ENCODE data around the gene TGDS. TPM values are rescaled to one million over a fixed set of nuclear protein-coding genes. Genes with fewer than 3 reads are reported as not detected.

The TGDS gene
- total RNA-seq, 4 donors from 2014 or later = 3.0 to 20.2 (median 9.6) TPM

- no peak for DNase-seq
- H3K4me3 ChIP-seq = no peak overlapping the region
- peaks cover 0 to 11% (median 3%) of the 10 kb centered on the region in 4 donors for H3K36me3 ChIP-seq
- H3K27ac ChIP-seq = no peak overlapping the region
- in situ Hi-C loops (cut with MboI; ENCODE audit: low pct_ligation_motif_present in 1 of 4, low pct_unique_long_range_greater_than_20kb in 1 of 4, low sequenced_read_pairs in 3 of 4) = no loop called here
- H3K9me3 ChIP-seq = no peaks in the 10 kb centered on the region
- H3K27me3 ChIP-seq = no peaks in the 10 kb centered on the region
- intact Hi-C loops (cut with DNase I; ENCODE audit: low total_unique reads) = no loop called here
- 94% methylated on average over 3 of the region's 3 CpGs for WGBS, 2 donors (ENCODE audit: low coverage in 1 of 2)
- TF ChIP-seq POLR2A (IDR thresholded peaks at IDR 0.05) (no peak), CTCF (IDR thresholded peaks at IDR 0.05) (no peak), EP300 (IDR thresholded peaks at IDR 0.05; ENCODE audit: low read depth) (no peak), POLR2AphosphoS5 (IDR thresholded peaks at IDR 0.05) (no peak)
- H3K4me1 ChIP-seq = no peaks in the 10 kb centered on the region
Measured at GRCh38 chr13:94567581-94567980, 28.4 kb downstream of the TGDS start.

DNA sequence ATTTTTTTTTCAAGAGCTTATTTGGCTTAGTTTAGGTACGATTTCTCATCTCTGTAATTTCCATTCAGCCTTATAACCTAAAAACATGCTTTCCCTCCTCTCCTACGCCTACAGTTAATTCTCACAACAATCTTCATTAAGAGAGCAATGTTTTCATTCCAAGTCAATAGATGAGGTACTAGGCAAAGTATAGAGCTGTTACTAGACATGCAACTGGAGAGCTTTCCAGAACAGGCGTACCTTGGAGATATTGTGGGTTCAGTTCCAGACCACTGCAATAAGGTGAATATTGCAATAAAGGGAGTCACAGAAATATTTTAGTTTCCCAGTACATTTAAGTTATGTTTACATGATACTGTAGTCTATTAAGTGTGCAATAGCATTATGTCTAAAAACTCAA lies 34.8 kb downstream of the TGDS start:
- H3K4me1 ChIP-seq = no peaks in the 10 kb centered on the region
- in situ Hi-C loops (cut with MboI; ENCODE audit: low pct_ligation_motif_present in 1 of 4, low pct_unique_long_range_greater_than_20kb in 1 of 4, low sequenced_read_pairs in 3 of 4) = no loop called here
- DNase-seq = no peak
- H3K27ac ChIP-seq = no peak overlapping the region
- no peak for TF ChIP-seq CTCF (IDR thresholded peaks at IDR 0.05)
- no peak for TF ChIP-seq POLR2A (IDR thresholded peaks at IDR 0.05)
- TF ChIP-seq EP300 (IDR thresholded peaks at IDR 0.05; ENCODE audit: low read depth) = no peak
- TF ChIP-seq POLR2AphosphoS5 (IDR thresholded peaks at IDR 0.05) = no peak
- no peaks in the 10 kb centered on the region for H3K9me3 ChIP-seq
- 93 to 94% methylated on average over 3 of the region's 3 CpGs for WGBS, 2 donors (ENCODE audit: low coverage in 1 of 2)
- H3K36me3 ChIP-seq = no peaks in the 10 kb centered on the region
- intact Hi-C loops (cut with DNase I; ENCODE audit: low total_unique reads) = no loop called here
- no peak overlapping the region for H3K4me3 ChIP-seq
- no peaks in the 10 kb centered on the region for H3K27me3 ChIP-seq

GRCh38 chr13:94560116-94560515 lies 35.8 kb downstream of the TGDS start:
- no peaks in the 10 kb centered on the region for H3K4me1 ChIP-seq

DNA sequence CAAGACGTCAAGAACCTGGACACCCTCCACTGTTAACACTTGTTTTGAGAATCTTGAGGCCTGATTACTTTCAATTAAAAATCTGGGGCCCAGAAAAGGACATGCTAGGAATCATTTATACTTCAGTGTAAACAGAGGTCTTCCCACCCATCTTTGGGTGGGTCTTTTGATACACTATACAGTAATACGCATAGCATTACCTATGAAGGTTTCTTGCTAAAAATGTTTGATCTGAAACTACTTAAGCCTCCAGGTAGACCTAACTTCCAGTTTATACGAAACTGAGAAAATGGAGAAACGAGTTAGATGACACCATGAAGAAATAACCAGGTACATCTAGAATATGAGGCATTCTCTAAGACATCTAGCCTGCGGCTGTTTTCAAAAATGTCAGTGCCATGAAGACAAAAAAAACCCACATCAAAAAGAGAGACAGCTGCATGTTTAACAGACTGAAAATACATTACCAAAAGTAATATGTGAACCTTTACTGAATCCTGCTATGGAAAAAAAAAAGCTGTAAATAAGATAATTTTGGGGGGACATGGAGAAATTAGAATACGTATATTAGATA lies 36.6 kb downstream of the TGDS start:
- H3K9me3 ChIP-seq = no peaks in the 10 kb centered on the region
- H3K4me3 ChIP-seq = no peak overlapping the region
- no peaks in the 10 kb centered on the region for H3K27me3 ChIP-seq
- in situ Hi-C loops (cut with MboI; ENCODE audit: low pct_ligation_motif_present in 1 of 4, low pct_unique_long_range_greater_than_20kb in 1 of 4, low sequenced_read_pairs in 3 of 4) (no loop called here), intact Hi-C loops (cut with DNase I; ENCODE audit: low total_unique reads) (no loop called here)
- H3K27ac ChIP-seq = no peak overlapping the region
- no peaks in the 10 kb centered on the region for H3K36me3 ChIP-seq
- DNase-seq = no peak
- 85 to 93% methylated on average over 5 to 6 of the region's 6 CpGs for WGBS, 2 donors (ENCODE audit: low coverage in 1 of 2)
- no peaks in the 10 kb centered on the region for H3K4me1 ChIP-seq
- TF ChIP-seq POLR2A (IDR thresholded peaks at IDR 0.05) (no peak), EP300 (IDR thresholded peaks at IDR 0.05; ENCODE audit: low read depth) (no peak), POLR2AphosphoS5 (IDR thresholded peaks at IDR 0.05) (no peak), CTCF (IDR thresholded peaks at IDR 0.05) (no peak)

More at GRCh38 chr13:94560116-94560515, 35.8 kb downstream of the TGDS start:
- WGBS, 2 donors (ENCODE audit: low coverage in 1 of 2) = 57 to 65% methylated on average over 2 of the region's 2 CpGs
- no peak for DNase-seq
- Histone ChIP-seq H3K4me3 (no peak overlapping the region), H3K27me3 (no peaks in the 10 kb centered on the region), H3K27ac (no peak overlapping the region), H3K9me3 (no peaks in the 10 kb centered on the region), H3K36me3 (no peaks in the 10 kb centered on the region)
- TF ChIP-seq CTCF (IDR thresholded peaks at IDR 0.05) (no peak), POLR2A (IDR thresholded peaks at IDR 0.05) (no peak), POLR2AphosphoS5 (IDR thresholded peaks at IDR 0.05) (no peak), EP300 (IDR thresholded peaks at IDR 0.05; ENCODE audit: low read depth) (no peak)
- in situ Hi-C loops (cut with MboI; ENCODE audit: low pct_ligation_motif_present in 1 of 4, low pct_unique_long_range_greater_than_20kb in 1 of 4, low sequenced_read_pairs in 3 of 4) = no loop called here
- intact Hi-C loops (cut with DNase I; ENCODE audit: low total_unique reads) = no loop called here

All from transverse colon (tissue), 4 donors.